Skin of body (tissue), 2 donors: Measurements from ENCODE around the gene POLR2J2. TPM values are rescaled to one million over a fixed set of nuclear protein-coding genes. Genes with fewer than 3 reads are reported as not detected.
"Not testable (repeated sequence)": the region's sequence is repeated elsewhere in the genome, so short reads cannot be mapped to it uniquely, and the experiment has no call there.

Experiments used
- DNase-seq: peaks from one replicate; lab custom pipeline; 2025; lab: John Stamatoyannopoulos, UW
- total RNA-seq: library from RNA; depleted of rRNA; stranded (reverse); fragments of >200 nt; gene quantifications from one replicate; pipeline ENCODE4 v1.2.3, GENCODE V29; 2014

Gene POLR2J2
- 3.6 TPM for total RNA-seq

- not testable (repeated sequence) for DNase-seq
Measured at GRCh38 chr7:102671166-102671955, at the start of gene POLR2J2. Gene POLR2J2 (minus strand): TSS chr7:102671663. CDS start chr7:102671601, 62 bp downstream.

GRCh38 chr7:102718491-102718890 lies 47.0 kb upstream of the POLR2J2 start:
- not testable (repeated sequence) for DNase-seq

GRCh38 chr7:102715718-102716117 lies 44.3 kb upstream of the POLR2J2 start:
- DNase-seq = not testable (repeated sequence)

- not testable (repeated sequence) for DNase-seq
Measured at GRCh38 chr7:102714774-102715522, 43.5 kb upstream of the POLR2J2 start.

- DNase-seq = not testable (repeated sequence)
Measured at GRCh38 chr7:102713691-102714080, 42.2 kb upstream of the POLR2J2 start.

- not testable (repeated sequence) for DNase-seq
Measured at GRCh38 chr7:102713011-102713690, 41.7 kb upstream of the POLR2J2 start.

- not testable (repeated sequence) for DNase-seq
Measured at GRCh38 chr7:102698962-102699750, 27.7 kb upstream of the POLR2J2 start.

GRCh38 chr7:102697642-102698512 lies 26.4 kb upstream of the POLR2J2 start:
- not testable (repeated sequence) for DNase-seq

GRCh38 chr7:102696009-102696408 lies 24.5 kb upstream of the POLR2J2 start:
- DNase-seq = not testable (repeated sequence)

GRCh38 chr7:102695033-102695552 lies 23.6 kb upstream of the POLR2J2 start:
- not testable (repeated sequence) for DNase-seq

GRCh38 chr7:102694008-102694407 lies 22.5 kb upstream of the POLR2J2 start:
- not testable (repeated sequence) for DNase-seq

GRCh38 chr7:102690602-102691001 lies 19.1 kb upstream of the POLR2J2 start:
- DNase-seq = not testable (repeated sequence)

- not testable (repeated sequence) for DNase-seq
Measured at GRCh38 chr7:102689436-102690282, 18.2 kb upstream of the POLR2J2 start.

- not testable (repeated sequence) for DNase-seq
Measured at GRCh38 chr7:102688299-102689036, 17.0 kb upstream of the POLR2J2 start.

- not testable (repeated sequence) for DNase-seq
Measured at GRCh38 chr7:102682560-102682959, 11.1 kb upstream of the POLR2J2 start.

GRCh38 chr7:102680780-102681179 lies 9.3 kb upstream of the POLR2J2 start:
- DNase-seq = not testable (repeated sequence)

GRCh38 chr7:102675545-102675944 lies 4.1 kb upstream of the POLR2J2 start:
- DNase-seq = not testable (repeated sequence)
